HepG2 (cell line): ENCODE measurements around the gene HYCC2. TPM values are rescaled to one million over a fixed set of nuclear protein-coding genes. Genes with fewer than 3 reads are reported as not detected.
A peak's percentile ranks its signal among the peaks of the same experiment; 100 is the strongest.

Experiments used
- CBX5 ChIP-seq: sonication (generic); formaldehyde crosslinking; IDR thresholded peaks from 2 replicates; pipeline ENCODE4 v1.4.0; 2020; ENCODE audit warnings: missing genetic modification reagents, borderline replicate concordance
- CEBPZ ChIP-seq: IDR thresholded peaks from 2 replicates; pipeline ENCODE4 v1.6.1; 2012; ENCODE audit warnings: low read length, improper control_type of control experiment
- CSRNP1 ChIP-seq: sonication (generic); formaldehyde crosslinking; IDR thresholded peaks from 2 replicates; pipeline ENCODE4 v1.8.1; 2023; ENCODE audit warnings: mild to moderate bottlenecking, missing genetic modification reagents
- DNMT1 ChIP-seq: sonication (generic); formaldehyde crosslinking; IDR thresholded peaks from 2 replicates; pipeline ENCODE4 v1.5.1; 2020; ENCODE audit warnings: mild to moderate bottlenecking, missing genetic modification reagents
- EP300 ChIP-seq, 3 experiments: sonication (generic) in 1 of 3; formaldehyde crosslinking in 1 of 3; IDR thresholded peaks; 2 replicates each; pipeline versions ENCODE4 v1.5.1 to v1.6.1; 2011 to 2020; ENCODE audit warnings: low read depth in 2 of 3, low read length in 2 of 3, borderline replicate concordance in 1 of 3, improper control_type of control experiment in 1 of 3, mild to moderate bottlenecking in 1 of 3, missing genetic modification reagents in 1 of 3, moderate library complexity in 1 of 3
- GATAD2A ChIP-seq: IDR thresholded peaks from 2 replicates; pipeline ENCODE4 v1.6.1; 2016
- JUNB ChIP-seq: sonication (generic); formaldehyde crosslinking; IDR thresholded peaks from 2 replicates; pipeline ENCODE4 v1.8.0; 2022; ENCODE audit warnings: missing genetic modification reagents, mild to moderate bottlenecking, borderline replicate concordance
- RXRA ChIP-seq: sonication (generic); formaldehyde crosslinking; IDR thresholded peaks from 2 replicates; pipeline ENCODE4 v1.5.1; 2020; ENCODE audit warnings: missing genetic modification reagents
- SOX5 ChIP-seq: IDR thresholded peaks from 2 replicates; pipeline ENCODE4 v1.6.1; 2016; ENCODE audit warnings: borderline replicate concordance
- SRSF4 ChIP-seq: fragments of 200-400 bp; formaldehyde crosslinking; IDR thresholded peaks from one replicate; pipeline ENCODE4 v1.6.1; 2018; ENCODE audit warnings: mild to moderate bottlenecking, low read depth, low read length, moderate library complexity; ENCODE audit not compliant: poor library complexity, severe bottlenecking
- TOPORS ChIP-seq: sonication (generic); formaldehyde crosslinking; IDR thresholded peaks from 2 replicates; pipeline ENCODE4 v1.8.0; 2023; ENCODE audit warnings: mild to moderate bottlenecking, missing genetic modification reagents
- ZNF160 ChIP-seq: sonication (generic); formaldehyde crosslinking; IDR thresholded peaks from 2 replicates; pipeline ENCODE4 v1.8.0; 2022; ENCODE audit warnings: mild to moderate bottlenecking, inconsistent platforms, missing genetic modification reagents
- ZNF275 ChIP-seq: sonication (generic); formaldehyde crosslinking; IDR thresholded peaks from 2 replicates; pipeline ENCODE4 v1.8.0; 2022; ENCODE audit warnings: missing genetic modification reagents, mild to moderate bottlenecking, inconsistent platforms, borderline replicate concordance
- ZNF432 ChIP-seq: sonication (generic); formaldehyde crosslinking; IDR thresholded peaks from 2 replicates; pipeline ENCODE4 v1.5.0; 2020; ENCODE audit warnings: missing genetic modification reagents, mild to moderate bottlenecking, borderline replicate concordance
- ZNF451 ChIP-seq: sonication (generic); formaldehyde crosslinking; IDR thresholded peaks from 2 replicates; pipeline ENCODE4 v1.5.0; 2020; ENCODE audit warnings: mild to moderate bottlenecking, missing genetic modification reagents
- ZSCAN30 ChIP-seq: sonication (generic); formaldehyde crosslinking; IDR thresholded peaks from 2 replicates; pipeline ENCODE4 v1.5.0; 2020; ENCODE audit warnings: mild to moderate bottlenecking, missing genetic modification reagents
- polyA plus RNA-seq, 8 experiments: library from polyadenylated mRNA; depleted of rRNA in 3 of 8; stranded (reverse) in 7 of 8; unstranded in 1 of 8; fragments of >200 nt; fragmentation: Illumina TruSeq in 4 of 8; extraction: Trizol in 4 of 8; gene quantifications; 2 replicates each; pipeline versions ENCODE4 v1.2.1 to v1.2.3, GENCODE V29; 2011 to 2016; ENCODE audit warnings: low read depth in 4 of 8, missing spikeins in 1 of 8, mixed read lengths in 1 of 8; ENCODE audit not compliant: insufficient read depth in 1 of 8
- total RNA-seq, 5 experiments: library from RNA; depleted of rRNA; stranded (reverse); fragments of >200 nt; fragmentation: Illumina TruSeq; extraction: Trizol; gene quantifications; 2 replicates each; pipeline ENCODE4 v1.2.3, GENCODE V29; 2016; ENCODE audit warnings: low read depth in 1 of 5
- TF ChIP-seq, protein P1 (sequence below): sonication (generic); formaldehyde crosslinking; IDR thresholded peaks from 2 replicates; pipeline ENCODE4 v1.5.1; 2020; ENCODE audit warnings: mild to moderate bottlenecking, missing genetic modification reagents, moderate library complexity
- TF ChIP-seq, protein P2 (sequence below): sonication (generic); formaldehyde crosslinking; IDR thresholded peaks from 2 replicates; pipeline ENCODE4 v1.4.0; 2020; ENCODE audit warnings: missing genetic modification reagents

HYCC2 gene
- total and polyA plus RNA-seq, 2 of the 13 experiments (the other 11 are each of a cell fraction or from before 2014, with no cell fraction given), result 4.7 to 13.9 TPM

- TF ChIP-seq, protein P1, sequence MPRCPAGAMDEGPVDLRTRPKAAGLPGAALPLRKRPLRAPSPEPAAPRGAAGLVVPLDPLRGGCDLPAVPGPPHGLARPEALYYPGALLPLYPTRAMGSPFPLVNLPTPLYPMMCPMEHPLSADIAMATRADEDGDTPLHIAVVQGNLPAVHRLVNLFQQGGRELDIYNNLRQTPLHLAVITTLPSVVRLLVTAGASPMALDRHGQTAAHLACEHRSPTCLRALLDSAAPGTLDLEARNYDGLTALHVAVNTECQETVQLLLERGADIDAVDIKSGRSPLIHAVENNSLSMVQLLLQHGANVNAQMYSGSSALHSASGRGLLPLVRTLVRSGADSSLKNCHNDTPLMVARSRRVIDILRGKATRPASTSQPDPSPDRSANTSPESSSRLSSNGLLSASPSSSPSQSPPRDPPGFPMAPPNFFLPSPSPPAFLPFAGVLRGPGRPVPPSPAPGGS (CRISPR knock-in tag), result no peak
- TF ChIP-seq ZNF275 (CRISPR knock-in tag) (no peak), RXRA (0 out of 2 replicates have a peak, but pooled peaks have one; percentile 14), SOX5 (CRISPR knock-in tag) (peak; percentile 33; the same call in 1 of the 2 replicates), ZNF432 (CRISPR knock-in tag) (no peak), ZNF160 (CRISPR knock-in tag) (no peak), JUNB (no peak), TOPORS (CRISPR knock-in tag) (no peak), GATAD2A (CRISPR knock-in tag) (peak; percentile 17; the same call in 1 of the 2 replicates), DNMT1 (CRISPR knock-in tag) (no peak), CBX5 (CRISPR knock-in tag) (no peak), ZNF451 (CRISPR knock-in tag) (no peak), EP300 (IDR thresholded peaks at IDR 0.05; ENCODE audit: low read depth in 2 of 2, low read length in 2 of 2) (peak in 1 of 2 experiments; percentile 20; a peak in 2 of 4 replicates), EP300 (CRISPR knock-in tag; IDR thresholded peaks at IDR 0.05; ENCODE audit: borderline replicate concordance) (no peak), CSRNP1 (CRISPR knock-in tag) (no peak), CEBPZ (no peak), ZSCAN30 (CRISPR knock-in tag) (no peak), SRSF4 (no peak)
- TF ChIP-seq, protein P2, sequence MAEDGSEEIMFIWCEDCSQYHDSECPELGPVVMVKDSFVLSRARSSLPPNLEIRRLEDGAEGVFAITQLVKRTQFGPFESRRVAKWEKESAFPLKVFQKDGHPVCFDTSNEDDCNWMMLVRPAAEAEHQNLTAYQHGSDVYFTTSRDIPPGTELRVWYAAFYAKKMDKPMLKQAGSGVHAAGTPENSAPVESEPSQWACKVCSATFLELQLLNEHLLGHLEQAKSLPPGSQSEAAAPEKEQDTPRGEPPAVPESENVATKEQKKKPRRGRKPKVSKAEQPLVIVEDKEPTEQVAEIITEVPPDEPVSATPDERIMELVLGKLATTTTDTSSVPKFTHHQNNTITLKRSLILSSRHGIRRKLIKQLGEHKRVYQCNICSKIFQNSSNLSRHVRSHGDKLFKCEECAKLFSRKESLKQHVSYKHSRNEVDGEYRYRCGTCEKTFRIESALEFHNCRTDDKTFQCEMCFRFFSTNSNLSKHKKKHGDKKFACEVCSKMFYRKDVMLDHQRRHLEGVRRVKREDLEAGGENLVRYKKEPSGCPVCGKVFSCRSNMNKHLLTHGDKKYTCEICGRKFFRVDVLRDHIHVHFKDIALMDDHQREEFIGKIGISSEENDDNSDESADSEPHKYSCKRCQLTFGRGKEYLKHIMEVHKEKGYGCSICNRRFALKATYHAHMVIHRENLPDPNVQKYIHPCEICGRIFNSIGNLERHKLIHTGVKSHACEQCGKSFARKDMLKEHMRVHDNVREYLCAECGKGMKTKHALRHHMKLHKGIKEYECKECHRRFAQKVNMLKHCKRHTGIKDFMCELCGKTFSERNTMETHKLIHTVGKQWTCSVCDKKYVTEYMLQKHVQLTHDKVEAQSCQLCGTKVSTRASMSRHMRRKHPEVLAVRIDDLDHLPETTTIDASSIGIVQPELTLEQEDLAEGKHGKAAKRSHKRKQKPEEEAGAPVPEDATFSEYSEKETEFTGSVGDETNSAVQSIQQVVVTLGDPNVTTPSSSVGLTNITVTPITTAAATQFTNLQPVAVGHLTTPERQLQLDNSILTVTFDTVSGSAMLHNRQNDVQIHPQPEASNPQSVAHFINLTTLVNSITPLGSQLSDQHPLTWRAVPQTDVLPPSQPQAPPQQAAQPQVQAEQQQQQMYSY, result no peak
Measured at GRCh38 chr2:201114350-201114749, 42.9 kb upstream of the HYCC2 start (continued).
